HG03469 (cell line): ENCODE results near the gene UAP1.

ENCODE experiments used
- ATAC-seq: cut with Tn5 transposase; IDR thresholded peaks from one replicate; pipeline ENCODE4 v1.9.1; 2021; ENCODE audit warnings: mild to moderate bottlenecking, moderate library complexity, moderate number of reproducible peaks; ENCODE audit not compliant: unreplicated experiment

Gene UAP1

DNA sequence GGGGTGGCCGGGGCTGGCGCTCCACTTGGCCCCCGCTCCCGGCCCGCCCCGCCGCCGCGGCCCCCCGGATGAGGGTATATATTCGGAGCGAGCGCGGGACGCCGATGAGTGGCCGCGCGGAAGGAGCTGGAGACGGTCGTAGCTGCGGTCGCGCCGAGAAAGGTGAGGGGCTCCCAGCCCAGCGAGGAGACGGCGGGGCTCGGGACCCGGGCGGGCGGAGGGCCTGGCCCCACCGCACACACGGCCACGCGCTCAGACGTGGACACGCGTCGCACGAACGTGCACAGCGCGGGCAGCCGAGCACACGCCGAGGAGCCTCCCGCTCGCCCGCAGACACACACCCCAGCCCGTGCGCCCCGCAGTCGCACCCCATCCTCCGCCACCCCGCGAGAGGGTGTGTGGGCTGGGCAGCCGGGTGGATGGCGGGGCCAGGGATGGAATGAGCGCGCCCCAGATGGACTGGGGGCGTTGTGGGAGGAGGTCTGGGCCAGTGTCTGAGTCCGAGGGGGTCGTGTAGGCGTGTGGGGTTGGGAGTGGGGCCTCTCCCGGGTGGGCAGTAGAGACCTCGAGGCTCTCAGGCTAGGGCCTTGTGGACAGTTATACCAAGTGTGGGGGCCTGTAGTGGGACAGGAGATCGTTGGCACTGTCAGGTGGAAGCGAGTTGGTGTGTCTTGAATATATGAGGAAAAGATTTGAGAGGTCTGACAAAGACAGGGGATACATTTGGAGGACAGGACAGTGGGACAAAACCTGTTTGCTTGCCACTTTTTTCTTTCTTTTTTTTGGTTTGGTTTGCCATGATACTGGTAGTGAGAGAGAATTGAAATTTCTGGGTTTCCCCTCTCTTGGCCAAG, at the start of gene UAP1:
Gene UAP1, plus strand, starts transcription at position 107 of the 854 bp plus-strand sequence. CDS start 4,347 bp downstream, outside the sequence.
- ATAC-seq = peak; percentile 21

DNA sequence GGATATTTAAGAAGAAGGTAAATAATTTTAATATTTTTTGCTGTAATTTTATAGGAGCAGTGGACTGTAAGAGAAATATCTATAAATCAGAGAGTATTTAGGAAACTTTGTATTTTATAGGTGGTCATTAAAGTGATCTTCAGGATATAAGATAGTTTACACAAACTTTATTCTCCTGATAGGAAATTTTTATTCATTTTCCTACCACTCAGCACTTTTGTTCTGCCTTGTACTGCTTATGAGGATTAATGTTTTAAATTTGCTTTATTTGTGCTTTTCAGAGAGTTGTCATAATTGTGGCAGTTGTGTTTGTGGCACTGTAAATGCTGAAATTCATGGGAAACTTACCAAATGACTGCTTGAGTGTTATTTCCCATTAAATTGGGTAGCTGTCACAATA, 34.2 kb upstream of the UAP1 start:
- ATAC-seq = no peak

DNA sequence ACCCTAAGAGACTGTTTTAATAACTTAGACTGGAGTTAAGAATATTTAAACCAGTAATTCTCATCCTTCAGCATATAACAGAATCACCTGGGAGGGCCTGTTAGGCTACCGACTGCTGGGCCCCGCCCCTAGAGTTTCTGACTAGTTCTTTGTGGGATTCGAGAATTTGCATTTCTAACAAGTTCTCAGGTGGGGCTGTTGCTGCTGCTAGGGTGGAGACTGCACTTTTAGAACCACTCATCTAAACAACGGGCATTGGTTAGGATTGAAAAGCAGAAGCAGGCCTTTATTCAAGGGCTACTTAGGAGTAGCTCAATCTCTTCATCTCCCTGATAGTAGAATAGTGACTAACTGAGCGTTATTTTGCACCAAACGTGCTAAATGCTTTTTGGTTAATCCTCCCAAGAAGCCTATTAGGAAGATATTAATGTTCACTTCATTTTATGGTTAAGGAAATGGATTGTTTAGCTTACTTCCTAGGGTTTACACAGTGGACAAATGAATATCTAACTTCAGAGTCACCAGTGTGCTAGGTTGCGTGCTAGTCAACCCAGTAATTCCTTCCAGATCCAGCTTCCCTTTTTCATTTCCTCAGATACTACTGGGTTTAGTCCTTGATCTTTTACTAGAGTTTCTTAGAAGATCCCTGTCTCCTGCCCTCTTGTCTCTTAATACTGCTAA, 31.1 kb upstream of the UAP1 start:
- ATAC-seq = peak; percentile 88

DNA sequence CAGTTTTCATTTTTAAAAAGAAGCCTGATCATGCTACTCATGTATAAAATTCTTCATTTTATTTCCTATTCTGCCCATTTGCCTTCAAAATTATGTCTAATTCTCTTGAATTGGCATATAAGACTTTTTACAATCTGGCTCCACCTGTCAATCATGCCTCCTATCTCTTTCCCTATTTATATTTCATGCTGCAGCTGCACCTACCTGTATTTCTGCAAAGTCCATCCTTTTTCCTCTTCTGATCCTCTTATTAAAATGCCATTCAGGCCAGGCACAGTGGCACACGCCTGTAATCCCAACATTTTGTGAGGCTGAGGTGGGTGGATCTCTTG, 30.6 kb upstream of the UAP1 start:
- ATAC-seq = no peak

DNA sequence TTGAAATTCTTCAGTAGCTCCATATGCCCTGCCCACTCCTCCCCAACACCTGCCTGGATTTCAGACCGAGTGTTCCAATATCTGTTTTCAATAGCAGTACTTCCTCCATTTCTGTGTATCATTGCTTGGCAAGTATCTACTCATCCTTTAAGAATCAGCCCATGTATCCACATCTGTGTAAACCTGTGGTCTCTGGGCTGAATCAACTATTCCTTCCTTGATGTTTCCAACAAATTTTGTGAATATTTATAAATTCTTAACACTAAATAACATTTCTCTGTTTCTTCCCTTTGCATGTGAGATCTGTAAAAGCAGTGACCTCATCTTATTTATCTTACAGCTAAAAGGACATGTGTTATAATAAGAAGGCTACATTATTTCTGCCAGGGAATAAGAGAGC, 26.0 kb upstream of the UAP1 start:
- ATAC-seq = no peak

DNA sequence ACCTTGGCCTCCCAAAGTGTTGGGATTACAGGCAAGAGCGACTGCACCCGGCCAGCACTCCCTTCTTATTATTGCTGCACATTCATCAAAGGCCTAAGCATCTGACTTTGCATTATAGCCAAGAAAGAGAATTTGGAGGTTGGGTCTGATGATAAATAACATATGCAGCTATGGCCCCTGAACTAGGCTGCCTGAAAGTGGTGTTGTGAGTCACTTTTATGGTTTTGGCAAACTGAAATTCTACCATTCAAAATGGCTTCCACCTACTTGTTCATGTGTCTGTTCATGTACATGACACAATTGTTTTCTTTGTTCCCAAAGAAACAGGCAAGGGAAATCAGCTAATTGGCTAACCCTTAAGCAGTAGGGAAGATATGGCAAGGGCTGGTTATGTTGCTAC, 25.0 kb upstream of the UAP1 start:
- ATAC-seq = no peak

DNA sequence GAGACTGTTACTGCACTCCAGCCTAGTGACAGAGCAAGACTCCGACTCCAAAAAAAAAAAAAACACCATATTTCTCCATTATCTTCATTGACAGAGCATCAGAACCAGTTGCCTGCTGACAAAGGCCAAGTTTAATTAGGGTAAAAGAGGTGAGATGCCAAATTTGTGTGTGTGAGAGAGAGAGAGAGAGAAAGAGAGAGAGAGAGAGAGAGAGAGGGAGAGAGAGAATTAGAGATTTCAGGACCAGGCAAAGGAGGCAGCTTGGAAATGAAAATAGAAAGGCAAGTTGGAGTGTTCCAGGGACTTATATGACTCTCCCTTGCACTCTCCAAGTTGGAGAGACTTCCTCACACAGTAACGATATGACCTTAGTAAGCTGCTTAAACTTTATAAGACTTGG, 24.3 kb upstream of the UAP1 start:
- ATAC-seq = no peak

DNA sequence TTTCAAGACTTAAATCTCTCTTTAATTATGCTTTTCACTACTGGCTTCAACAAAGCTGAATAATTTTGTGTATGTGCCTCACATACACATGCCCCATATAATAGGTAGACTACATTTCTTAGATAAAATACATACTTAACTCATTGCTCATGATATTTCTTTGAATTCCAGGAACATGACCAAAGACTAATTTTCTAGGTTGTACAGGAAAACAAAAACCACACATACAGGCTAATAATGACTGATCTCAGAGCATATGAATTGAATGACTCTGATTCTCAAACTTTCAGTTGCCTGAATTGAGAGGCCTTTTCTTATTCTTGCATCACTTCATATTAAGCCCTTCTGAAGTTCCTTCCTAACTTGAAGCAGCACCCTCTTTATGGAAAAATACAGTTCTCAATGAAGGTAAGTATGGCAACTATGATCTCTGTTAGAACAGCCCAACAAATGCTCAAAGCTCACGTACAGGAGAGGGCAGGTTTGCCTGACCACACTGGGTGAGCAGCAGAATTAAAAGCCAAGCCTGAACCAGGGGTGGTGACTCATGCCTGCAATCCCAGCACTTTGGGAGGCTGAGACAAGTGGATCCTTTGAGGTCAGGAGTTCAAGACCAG, 22.6 kb upstream of the UAP1 start:
- ATAC-seq = no peak

DNA sequence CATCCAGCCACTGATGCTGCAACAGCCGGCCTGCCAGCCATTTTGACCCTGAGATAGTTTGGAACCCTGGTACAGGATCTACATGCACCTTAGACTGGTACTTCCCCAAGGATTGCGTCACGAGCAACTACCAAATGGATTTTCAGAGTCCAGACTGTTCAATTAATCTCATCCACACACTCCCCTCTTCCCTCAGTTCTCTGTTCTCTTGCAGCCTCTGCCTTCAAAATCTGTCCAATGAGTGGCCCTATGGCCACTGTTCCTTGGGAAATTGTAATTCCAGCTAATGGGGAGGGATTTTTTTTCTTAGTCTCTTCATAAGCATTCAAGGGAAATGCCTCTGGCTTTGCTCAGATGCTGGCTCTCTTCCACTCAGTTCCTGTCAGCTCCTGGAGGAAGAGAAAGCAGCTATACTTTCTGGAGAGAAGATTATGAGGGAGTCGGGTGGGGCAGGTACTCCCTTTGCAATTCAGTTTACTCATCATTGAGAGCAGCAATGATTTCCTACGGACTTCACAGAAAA, 19.8 kb upstream of the UAP1 start:
- no peak for ATAC-seq

DNA sequence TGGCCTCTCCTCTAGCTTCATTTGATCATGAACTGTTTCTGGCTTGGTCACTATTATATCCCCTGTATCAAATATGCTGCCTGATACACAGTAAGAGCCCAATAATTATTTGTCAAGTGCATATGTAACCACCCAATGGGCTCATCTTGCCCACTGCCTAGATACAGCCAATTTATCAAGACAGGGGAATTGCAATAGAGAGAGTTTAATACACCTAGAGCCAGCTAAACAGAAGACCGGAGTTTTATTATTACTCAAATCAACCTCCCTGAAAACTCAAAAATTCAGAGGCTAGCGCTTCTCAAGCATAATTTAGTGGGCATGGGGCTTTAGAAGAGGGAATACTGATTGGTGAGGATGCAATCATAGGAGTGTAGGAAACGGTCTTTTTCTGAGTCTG, 18.3 kb upstream of the UAP1 start:
- ATAC-seq = no peak

DNA sequence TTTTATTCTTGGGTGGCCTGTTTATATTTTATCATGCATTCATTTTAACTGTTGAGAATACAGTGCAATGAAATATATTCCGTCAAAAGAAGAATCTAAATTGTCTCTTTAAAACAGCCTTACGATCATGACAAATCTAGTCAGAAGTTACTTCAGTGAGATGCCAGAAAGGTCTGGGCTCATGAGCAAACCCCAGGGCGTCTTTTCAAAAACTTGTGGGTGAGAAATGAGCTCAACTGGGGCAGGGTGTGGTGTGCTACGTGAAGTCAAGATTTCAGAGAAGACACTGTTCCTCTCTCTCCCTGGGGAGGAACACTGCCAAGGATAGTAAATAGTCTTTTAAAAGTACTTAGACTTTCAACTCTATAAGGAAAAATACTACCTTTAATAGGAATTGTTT, 13.4 kb upstream of the UAP1 start:
- no peak for ATAC-seq

DNA sequence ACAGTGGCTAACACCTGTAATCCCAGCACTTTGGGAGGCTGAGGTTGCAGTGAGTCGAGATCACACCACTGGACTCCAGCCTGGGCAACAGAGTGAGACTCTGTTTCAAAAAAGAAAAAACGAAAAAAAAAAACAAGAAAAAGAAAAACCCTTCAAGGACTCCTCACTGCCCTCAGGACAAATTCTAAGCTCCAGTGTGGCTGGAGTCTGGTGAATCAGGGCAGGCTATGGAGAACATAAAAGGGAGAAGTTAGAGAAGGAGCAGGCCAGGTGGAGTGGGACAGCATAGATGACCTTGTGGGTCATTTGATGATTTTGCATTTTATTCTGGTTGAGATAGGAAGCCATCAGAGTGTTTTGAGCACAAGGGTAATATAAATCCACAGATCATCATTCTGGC, 12.5 kb upstream of the UAP1 start:
- ATAC-seq = no peak

DNA sequence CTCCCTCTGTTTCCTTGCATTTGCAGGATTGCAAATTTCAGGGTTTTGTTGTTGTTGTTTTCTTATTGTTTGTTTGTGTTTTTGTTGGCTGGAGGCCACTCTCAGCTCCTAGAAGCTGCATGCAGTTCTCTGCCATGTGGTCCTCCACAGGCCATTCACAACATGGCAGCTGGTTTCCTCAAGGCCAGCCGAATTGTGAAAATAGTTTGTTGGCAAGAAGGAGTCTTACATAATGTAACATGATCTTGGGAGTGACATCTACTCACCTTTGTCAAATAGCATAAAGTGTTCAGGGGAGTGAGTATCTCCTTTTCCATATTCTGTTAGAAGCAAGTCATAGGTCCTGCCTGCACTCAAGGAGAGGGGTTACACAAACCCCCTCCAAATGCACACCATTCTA, 10.6 kb upstream of the UAP1 start:
- no peak for ATAC-seq

DNA sequence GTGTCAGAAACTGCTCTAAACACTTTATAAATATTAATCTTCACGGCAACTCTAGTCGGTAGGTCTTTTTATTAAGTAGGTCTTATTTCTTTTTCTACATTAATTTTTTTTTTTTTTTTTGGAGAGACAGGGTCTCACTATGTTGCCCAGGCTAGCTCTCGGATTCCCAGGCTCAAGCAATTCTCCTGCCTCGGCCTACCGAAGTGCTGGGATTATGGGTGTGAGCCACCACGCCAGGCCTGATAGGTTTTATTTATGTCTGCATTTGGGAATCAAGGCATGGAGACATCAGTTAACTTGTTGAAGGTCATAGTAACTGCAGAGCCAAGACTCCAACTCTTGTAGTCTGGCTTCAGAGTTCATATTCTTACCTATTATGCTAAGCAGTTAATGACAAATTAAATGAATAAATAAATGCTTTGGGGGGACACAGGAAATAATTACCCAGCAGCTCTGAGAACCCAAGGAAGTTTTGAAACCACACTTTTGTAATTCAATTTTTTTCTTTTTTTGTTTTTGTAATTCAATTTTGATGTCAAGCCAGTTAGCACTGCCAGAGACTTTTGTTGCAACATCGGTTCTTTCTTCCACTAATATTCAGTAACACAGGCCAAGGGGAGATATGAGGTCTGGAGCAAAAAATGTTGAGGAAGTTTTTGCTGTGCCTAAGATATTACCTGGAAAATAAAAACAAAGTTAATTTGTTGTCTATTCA, 9.4 kb upstream of the UAP1 start:
- no peak for ATAC-seq

DNA sequence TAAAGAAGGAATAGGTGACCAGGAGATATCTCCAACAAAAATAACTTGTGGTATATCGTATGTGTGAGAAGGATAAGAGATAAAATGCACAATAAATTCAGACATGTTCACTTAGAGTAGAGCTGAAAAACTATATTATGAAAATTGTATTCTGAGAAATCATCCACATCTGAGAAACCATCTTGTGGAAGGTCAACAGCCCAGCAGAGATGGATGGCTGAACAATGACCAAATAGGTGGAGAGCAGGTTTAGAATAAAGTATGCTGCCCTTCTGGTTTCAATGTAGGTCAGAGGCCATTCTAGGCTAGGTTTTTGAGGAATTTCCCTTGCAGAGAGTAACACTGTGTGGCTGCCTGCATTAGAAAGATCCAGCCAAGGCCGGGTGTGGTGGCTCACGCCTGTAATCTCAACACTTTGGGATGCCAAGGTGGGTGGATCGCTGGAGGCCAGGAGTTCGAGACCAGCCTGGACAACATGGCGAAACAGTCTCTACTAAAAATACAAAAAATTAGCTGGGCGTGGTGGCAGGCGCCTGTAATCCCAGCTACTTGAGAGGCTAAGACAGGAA, 8.8 kb upstream of the UAP1 start:
- ATAC-seq = no peak

DNA sequence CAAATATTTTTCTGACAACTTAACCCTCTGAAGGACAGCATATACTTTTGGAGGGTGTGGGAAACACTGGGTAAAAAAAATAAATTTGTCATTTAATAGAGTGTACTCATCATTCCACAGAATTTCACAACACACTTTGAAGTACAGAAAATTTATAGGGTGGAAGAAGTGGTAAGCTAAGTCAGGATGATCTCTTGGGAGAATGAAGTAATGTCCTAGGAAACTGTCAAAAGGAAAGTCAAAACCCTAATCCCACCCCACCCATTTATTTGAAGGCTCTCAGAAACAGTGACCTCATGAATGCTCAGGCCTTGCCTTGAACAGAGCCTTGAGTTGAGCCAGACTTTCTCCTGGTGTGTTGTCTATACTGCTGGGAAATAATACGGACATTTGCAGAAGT, 7.3 kb upstream of the UAP1 start:
- ATAC-seq = no peak

DNA sequence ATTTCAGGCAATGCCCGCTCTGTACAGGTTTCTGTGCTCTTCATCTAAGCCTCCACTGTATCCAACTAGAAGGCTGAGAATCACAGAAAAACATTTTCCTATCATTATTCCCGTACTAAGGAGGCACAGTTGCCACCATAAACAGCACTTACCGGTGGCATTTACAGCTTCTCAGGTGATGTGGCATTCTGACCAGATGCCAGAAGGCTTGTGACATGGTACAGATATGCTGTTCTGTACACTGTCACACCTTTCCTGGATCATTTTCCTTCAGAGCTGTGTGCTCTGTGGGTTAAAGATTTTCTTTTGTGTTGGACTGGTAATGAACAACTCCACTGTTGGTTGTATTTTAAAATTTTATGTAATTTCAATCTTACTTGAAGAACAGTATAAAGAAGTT, 4.0 kb upstream of the UAP1 start:
- ATAC-seq = no peak

DNA sequence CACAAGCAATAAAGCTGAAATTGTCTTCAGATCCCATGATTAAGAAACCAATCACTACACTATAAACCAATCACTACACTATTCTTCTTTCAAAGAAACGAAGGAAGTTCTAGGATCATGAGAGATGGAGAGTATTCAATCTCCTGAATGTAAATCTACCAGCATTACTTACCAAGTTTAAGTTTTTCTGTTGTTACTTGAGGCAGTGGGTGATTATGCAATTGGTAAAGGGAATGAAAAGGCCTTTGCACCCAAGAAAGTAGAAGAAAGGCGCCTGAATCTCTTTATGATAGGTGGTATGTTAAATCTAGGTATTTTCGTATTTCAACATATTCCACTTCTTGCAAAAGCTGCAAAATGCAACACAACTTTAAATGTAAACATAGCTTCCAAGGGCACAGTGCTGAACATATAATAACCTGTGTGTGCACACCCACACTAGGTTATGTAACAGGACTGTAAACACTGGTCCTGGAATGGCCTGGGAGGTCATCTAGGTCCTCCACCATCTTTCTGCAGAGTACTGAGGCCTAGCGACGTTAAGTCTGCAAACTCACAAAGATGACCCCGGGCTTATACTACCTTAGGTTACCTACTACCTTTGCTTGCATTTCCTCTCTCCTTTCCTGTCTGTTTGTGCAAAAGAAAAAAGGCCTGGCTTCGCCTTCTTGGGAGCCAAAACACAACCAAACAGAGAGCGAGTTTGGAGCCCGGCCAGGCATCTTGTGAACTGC, 1.1 kb upstream of the UAP1 start:
- ATAC-seq = no peak

DNA sequence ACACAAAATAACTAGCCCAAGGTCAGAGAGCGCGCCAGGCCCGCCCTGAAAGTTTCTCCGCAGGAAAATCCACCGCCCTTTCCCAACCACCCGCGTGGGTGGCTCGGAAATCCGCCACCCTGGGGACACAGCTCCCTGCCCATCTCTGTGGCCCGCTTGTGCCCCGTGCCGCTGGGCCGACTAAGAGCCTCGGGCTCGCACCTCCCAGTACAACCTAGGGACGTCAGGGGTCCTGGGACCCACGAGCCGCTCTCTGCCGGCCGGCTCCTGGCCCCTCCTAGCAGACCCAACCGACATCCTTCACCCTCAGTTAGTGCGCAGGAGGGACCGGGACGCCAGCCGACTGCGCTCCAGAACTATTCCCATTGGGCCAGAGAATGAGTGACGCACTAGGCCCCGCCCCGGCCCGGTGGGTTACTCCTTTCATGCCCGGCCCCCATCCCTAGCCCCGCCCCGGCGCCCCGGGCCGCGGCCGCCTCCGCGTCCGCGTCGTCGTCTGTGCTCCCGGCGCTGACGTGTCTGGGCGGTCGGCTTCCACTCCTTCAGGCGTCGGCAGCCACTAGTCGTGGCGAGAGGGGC, 396 bp upstream of the UAP1 start:
- peak; percentile 90 for ATAC-seq

DNA sequence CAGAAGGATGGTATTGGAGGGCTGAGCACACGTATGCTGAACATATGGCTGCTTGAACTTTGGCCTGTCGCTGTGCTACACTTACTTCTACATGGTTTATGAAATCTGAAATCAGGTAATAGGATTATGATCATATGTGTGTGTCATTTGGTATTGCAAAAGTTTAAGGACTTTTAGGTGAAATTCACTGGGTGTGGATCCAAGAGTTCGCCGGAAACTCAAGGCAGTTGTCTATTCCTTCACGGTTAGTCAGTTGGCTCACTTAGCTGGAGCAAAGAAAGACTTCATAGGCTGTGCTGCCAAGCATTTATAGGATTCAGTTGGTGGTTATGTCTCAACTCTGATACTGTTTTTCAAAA, 927 bp downstream of the UAP1 start:
- ATAC-seq = no peak
